Measurements from ENCODE around the gene SMTNL2.
"Not testable (repeated sequence)": the region's sequence is repeated elsewhere in the genome, so short reads cannot be mapped to it uniquely, and the experiment has no call there.

GRCh38 chr17:4655933-4656332, 71.6 kb downstream of the SMTNL2 start:
- not testable (repeated sequence) for TF ChIP-seq POLR2A (IDR thresholded peaks at IDR 0.05; ENCODE audit: extremely low read depth, insufficient read length); CTCF (IDR thresholded peaks at IDR 0.05; ENCODE audit: low read depth, low read length); MYC (IDR thresholded peaks at IDR 0.05; ENCODE audit: low read depth, low read length)

Data from NB4 (cell line).